GM18502 (cell line): ENCODE measurements around the gene TMA7.
A peak's percentile ranks its signal among the peaks of the same experiment; 100 is the strongest.
"Not testable (repeated sequence)": the region's sequence is repeated elsewhere in the genome, so short reads cannot be mapped to it uniquely, and the experiment has no call there.

ENCODE experiments used
- ATAC-seq: cut with Tn5 transposase; IDR thresholded peaks from one replicate; pipeline ENCODE4 v1.9.1; 2021; ENCODE audit warnings: mild to moderate bottlenecking; ENCODE audit not compliant: unreplicated experiment, poor library complexity

Gene TMA7

GRCh38 chr3:48439820-48440589, at the start of gene TMA7, which contains the start of gene CCDC51:
TMA7 (plus strand) TSS chr3:48440257; CDS start chr3:48440297, 40 bp downstream.
CCDC51 (minus strand) TSS chr3:48440119; CDS start chr3:48435128, 4,991 bp downstream.
- peak; percentile 92 for ATAC-seq

- ATAC-seq, result no peak
Measured at GRCh38 chr3:48394391-48394790, 45.7 kb upstream of the TMA7 start.

- ATAC-seq, result no peak
Measured at GRCh38 chr3:48395714-48396113, 44.3 kb upstream of the TMA7 start.

GRCh38 chr3:48397767-48398681, 42.0 kb upstream of the TMA7 start:
- no peak for ATAC-seq

- no peak for ATAC-seq
Measured at GRCh38 chr3:48398701-48399386, 41.2 kb upstream of the TMA7 start.

GRCh38 chr3:48399387-48400172, 40.5 kb upstream of the TMA7 start:
- no peak for ATAC-seq

GRCh38 chr3:48400824-48401433, 39.1 kb upstream of the TMA7 start:
- no peak for ATAC-seq

GRCh38 chr3:48401434-48401901, 38.6 kb upstream of the TMA7 start:
- not testable (repeated sequence) for ATAC-seq

GRCh38 chr3:48402281-48402732, 37.8 kb upstream of the TMA7 start:
- no peak for ATAC-seq

GRCh38 chr3:48402907-48403306, 37.1 kb upstream of the TMA7 start:
- no peak for ATAC-seq

GRCh38 chr3:48403533-48404439, 36.3 kb upstream of the TMA7 start:
- no peak for ATAC-seq

GRCh38 chr3:48404440-48405342, 35.4 kb upstream of the TMA7 start:
- no peak for ATAC-seq

GRCh38 chr3:48405343-48405881, 34.6 kb upstream of the TMA7 start:
- no peak for ATAC-seq

GRCh38 chr3:48405971-48406370, 34.1 kb upstream of the TMA7 start:
- ATAC-seq, result no peak

- no peak for ATAC-seq
Measured at GRCh38 chr3:48406443-48407431, 33.3 kb upstream of the TMA7 start.
